H7 (cell line): ENCODE measurements around the gene PKNOX2. TPM values are rescaled to one million over a fixed set of nuclear protein-coding genes. Genes with fewer than 3 reads are reported as not detected.
A peak's percentile ranks its signal among the peaks of the same experiment; 100 is the strongest.

Experiments used
- DNase-seq: peaks from one replicate; pipeline ENCODE4 v3.0.0; 2012
- H3K27me3 ChIP-seq: 2 replicates; pipeline ENCODE4 v1.6.0; 2011; ENCODE audit warnings: mild to moderate bottlenecking, low read length; ENCODE audit not compliant: control insufficient read depth, insufficient read depth
- H3K36me3 ChIP-seq: replicated peaks from 2 replicates; pipeline ENCODE4 v1.5.1; 2011; ENCODE audit warnings: low read length; ENCODE audit not compliant: control insufficient read depth, insufficient read depth
- H3K4me3 ChIP-seq: 2 replicates; pipeline ENCODE4 v1.5.1; 2011; ENCODE audit warnings: low read depth, mild to moderate bottlenecking, control low read depth, low read length, moderate library complexity; ENCODE audit not compliant: insufficient read depth
- total RNA-seq: library from RNA; depleted of rRNA; stranded (reverse); fragments of >200 nt; shearing (Covaris generic); gene quantifications from 2 replicates; pipeline ENCODE4 v1.2.3, GENCODE V29; 2014

Gene PKNOX2
- total RNA-seq, 1 experiment from 2014 or later, result 1.6 TPM

DNA sequence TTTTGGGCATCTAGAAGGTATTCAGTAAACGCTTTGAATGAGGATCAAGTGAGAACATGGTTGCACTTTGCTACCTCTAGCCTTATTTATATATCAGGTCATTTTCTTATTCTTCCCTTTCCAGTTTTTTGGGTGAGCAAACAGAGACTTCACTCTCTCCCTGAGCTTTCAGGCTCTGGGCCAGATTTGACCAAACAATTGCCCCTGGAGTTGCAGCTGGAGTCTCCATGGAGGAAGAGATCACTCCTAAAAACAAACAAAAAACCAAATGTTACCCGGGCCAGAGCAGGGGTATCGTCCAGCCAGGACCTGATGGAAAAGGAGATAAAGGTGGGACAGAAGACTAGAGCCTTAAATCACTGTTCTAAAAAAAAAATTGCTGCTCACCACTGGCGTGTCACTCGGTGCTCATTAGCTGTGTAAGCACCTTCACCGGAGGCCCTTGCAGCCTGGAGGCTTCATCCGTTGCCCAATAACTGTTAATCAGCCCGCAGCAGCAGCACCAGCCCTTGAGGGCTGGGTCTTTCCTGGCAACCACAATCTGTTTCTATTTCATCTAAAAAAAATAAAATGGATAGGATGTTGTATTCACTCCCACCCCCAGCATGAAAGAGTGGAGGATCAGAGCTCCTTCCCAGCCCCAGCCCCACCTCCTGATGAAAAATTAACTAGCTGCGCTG is 125.0 kb downstream of the PKNOX2 start:
- no peak for DNase-seq
- H3K36me3 ChIP-seq, result no peaks in the 10 kb centered on the region
- H3K27me3 ChIP-seq, result no peaks in the 10 kb centered on the region
- H3K4me3 ChIP-seq, result no peak overlapping the region

DNA sequence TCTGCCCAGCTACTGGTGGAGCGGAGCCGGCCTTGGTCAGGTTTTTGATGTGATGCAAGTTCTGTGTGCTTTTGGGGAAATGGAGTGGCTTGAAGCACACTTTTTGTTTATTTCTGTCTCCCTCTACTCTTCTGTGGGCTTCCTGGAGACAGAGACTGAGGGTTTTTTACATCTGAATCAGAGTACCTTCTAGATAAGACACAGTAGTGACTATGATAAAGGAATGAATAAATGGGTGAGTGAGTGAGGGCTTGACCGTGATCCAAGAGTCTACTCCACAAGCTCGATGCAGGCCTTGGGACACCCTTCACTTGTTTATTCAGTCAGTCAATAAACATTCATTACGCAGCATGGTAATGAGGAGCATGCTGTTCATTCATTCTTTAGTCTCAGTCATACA is 125.7 kb downstream of the PKNOX2 start:
- no peaks in the 10 kb centered on the region for H3K36me3 ChIP-seq
- no peaks in the 10 kb centered on the region for H3K27me3 ChIP-seq
- DNase-seq, result no peak
- no peak overlapping the region for H3K4me3 ChIP-seq

DNA sequence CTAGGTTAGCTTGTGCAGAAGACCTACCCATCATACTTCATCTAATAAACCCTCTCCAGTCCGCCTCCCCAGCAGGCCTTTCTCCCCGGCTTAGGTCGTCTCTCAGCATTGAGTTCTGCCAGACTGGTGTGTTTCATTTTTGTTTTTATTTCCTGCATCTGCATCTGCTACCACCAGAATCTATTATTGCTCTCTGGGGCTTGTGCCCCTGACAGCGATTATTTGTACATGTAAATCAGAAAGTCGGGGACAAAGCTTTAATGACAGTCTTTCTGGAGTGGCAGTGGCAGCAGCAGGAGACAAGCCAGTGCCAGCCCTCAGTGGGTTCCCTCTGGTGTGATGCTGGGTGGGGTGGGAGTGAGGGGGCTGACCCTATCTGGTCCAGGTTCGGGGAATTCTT is 127.5 kb downstream of the PKNOX2 start:
- Histone ChIP-seq H3K27me3 (no peaks in the 10 kb centered on the region), H3K4me3 (no peak overlapping the region), H3K36me3 (no peaks in the 10 kb centered on the region)
- no peak for DNase-seq

DNA sequence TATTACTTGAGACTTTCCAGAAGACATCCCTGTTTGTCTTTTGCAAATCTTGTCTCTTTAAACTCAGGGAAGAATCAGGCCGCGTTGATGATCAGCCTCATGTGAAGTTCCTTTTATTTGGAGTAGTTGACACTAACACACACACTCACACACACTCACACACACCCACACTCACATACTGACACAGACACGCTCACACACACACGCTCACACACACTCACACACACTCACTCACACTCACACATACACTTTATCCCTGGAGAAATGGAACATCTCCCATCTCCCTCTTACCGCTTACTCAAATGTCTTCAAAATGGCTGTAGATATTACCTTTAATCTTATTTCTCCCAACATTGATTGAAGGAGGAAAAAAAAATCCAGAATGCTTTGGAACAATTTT is 129.0 kb downstream of the PKNOX2 start:
- no peak for DNase-seq
- Histone ChIP-seq H3K27me3 (no peaks in the 10 kb centered on the region), H3K36me3 (no peaks in the 10 kb centered on the region), H3K4me3 (no peak overlapping the region)

DNA sequence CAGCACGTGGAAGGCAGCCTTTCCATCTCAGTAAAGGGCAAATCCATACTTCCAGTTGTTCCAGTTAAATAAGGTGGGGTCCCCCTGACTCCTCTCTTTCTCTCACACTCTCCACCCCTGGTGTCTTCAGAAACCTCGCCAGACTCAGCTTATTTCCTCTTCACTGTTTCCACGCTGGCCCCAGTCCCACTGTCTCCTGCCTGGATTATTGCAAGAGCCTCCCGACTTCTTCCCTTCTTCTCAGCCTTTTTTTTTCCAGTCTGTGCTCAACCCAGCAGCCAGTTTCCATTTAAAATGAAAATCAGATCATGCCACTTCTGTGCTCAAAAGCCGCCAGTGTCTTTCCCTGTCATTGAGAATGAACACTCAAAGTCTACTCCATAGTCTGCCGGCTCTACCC is 131.4 kb downstream of the PKNOX2 start:
- no peak for DNase-seq
- no peaks in the 10 kb centered on the region for H3K36me3 ChIP-seq
- no peaks in the 10 kb centered on the region for H3K27me3 ChIP-seq
- H3K4me3 ChIP-seq, result no peak overlapping the region

DNA sequence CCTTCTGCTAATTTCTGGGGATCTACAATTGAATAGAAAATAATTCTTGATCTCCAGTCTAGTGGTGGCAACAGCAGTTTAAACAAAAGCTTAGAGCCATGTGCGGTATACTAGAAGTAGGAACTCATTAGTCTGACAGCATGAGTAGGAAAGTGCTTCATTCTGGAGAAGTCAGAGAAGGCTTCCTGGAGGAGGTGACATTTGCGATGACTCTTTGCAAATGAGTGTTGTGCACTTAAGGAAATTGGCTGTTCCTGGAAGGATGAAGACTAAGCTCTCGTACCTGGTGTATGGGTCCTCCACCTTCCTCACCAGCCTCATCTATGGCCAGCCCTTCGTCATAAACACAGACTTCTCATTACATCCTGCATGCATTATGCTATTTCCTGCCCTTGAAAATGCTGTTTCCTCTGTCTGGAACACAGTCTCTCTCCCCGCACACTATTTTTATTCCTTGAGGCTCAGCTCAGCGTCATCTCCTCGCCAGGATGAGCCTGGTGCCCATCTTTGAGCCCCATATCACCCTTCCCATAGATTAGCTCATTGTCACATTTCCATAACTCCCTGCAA is 132.9 kb downstream of the PKNOX2 start:
- DNase-seq, result no peak
- H3K4me3 ChIP-seq, result no peak overlapping the region
- H3K36me3 ChIP-seq, result no peaks in the 10 kb centered on the region
- H3K27me3 ChIP-seq, result no peaks in the 10 kb centered on the region

DNA sequence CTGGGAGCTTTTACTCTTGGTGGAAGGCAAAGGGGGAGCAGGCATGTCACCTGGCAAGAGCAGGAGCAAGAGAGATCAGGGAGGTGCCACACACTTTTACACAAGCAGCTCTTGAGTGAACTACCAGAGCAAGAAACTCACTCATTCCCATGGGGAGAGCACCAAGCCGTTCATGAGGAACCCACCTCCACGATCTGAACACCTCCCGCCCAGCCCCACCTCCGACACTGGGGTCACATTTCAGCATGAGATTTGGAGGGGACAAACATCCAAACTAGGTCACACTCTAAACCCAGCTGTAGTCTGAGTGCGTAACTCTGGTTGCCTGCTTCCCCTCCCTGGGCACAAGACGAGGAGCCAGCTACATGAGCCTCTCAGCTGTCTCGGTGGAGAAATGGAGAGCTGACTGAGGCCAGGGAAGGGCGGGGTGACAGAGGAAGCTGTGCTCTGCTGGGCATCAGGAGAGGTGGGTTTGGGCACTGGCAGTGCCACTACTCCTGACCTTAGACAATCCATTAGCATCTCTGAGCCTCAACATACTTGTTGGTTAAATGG is 134.6 kb downstream of the PKNOX2 start:
- H3K4me3 ChIP-seq, result no peak overlapping the region
- no peak for DNase-seq
- H3K27me3 ChIP-seq, result no peaks in the 10 kb centered on the region
- no peaks in the 10 kb centered on the region for H3K36me3 ChIP-seq

DNA sequence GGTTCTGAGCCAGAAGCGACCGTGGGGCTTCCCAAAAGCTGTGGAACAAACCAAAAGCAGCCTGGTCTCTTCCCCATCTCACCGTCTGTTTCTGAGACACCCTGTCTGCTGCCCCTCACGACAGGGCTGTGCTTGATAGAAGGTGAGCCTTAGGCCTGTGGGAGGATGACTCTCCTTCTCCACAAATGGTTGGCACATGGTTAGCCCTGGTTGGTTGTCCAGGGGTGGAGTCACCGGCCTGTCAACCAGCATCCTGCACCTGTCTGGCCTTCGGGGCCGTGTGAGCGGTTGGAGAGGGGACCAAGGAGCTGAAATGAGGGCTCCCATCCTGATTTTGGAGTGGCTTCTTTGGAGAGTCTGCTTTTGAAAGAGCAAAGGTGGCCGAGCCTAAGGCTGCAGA is 135.3 kb downstream of the PKNOX2 start:
- no peak for DNase-seq
- Histone ChIP-seq H3K27me3 (no peaks in the 10 kb centered on the region), H3K36me3 (no peaks in the 10 kb centered on the region), H3K4me3 (no peak overlapping the region)

DNA sequence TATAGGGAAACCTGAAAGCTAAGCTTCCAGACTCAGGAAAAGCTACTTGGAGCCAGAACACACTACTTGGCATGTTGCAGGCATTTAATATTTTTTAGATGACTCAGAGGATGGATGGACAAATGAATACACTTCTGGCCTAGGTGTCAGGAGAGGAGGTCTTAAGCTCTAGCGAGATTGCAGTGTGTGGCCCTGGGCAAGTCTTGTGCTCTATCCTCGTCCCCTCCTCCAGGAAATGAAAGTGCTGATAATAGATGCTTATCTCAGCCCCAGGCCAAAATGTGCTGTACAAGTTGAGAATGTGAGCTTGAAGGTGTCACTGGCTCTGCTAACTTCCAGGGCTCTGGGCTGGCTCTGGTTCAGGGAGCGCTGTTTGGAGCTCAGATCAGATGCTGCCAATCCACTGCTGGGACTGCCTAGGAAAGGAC is 136.3 kb downstream of the PKNOX2 start:
- H3K36me3 ChIP-seq, result no peaks in the 10 kb centered on the region
- no peak overlapping the region for H3K4me3 ChIP-seq
- no peak for DNase-seq
- no peaks in the 10 kb centered on the region for H3K27me3 ChIP-seq

DNA sequence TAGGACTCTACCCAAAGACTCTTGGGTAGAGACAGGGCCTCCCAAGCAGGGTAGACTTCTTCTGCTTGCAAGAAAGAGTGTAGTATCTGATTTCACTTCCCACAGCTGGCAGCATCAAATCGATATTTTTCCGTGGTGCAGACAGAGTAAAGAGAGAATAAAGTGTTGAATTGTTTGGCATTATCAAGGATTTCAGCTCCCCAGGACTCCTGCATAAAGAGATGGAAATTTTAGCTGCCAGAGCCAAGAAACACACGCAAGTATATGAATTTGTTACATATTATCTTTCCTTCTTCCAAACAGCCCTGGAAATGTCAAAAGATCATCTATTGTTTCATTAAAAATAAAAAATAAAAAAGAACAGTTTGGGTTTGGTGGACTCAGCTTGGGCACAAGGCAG is 136.8 kb downstream of the PKNOX2 start:
- Histone ChIP-seq H3K36me3 (no peaks in the 10 kb centered on the region), H3K4me3 (no peak overlapping the region), H3K27me3 (no peaks in the 10 kb centered on the region)
- no peak for DNase-seq

GRCh38 chr11:125303186-125303585 is 138.6 kb downstream of the PKNOX2 start:
- Histone ChIP-seq H3K4me3 (no peak overlapping the region), H3K36me3 (no peaks in the 10 kb centered on the region), H3K27me3 (no peaks in the 10 kb centered on the region)
- DNase-seq, result no peak

- DNase-seq, result no peak
- H3K27me3 ChIP-seq, result no peaks in the 10 kb centered on the region
Measured at GRCh38 chr11:125303694-125304093, 139.1 kb downstream of the PKNOX2 start.

GRCh38 chr11:125304136-125304535 is 139.6 kb downstream of the PKNOX2 start:
- Histone ChIP-seq H3K36me3 (no peaks in the 10 kb centered on the region), H3K4me3 (no peak overlapping the region), H3K27me3 (no peaks in the 10 kb centered on the region)
- DNase-seq, result no peak

More at GRCh38 chr11:125303694-125304093, 139.1 kb downstream of the PKNOX2 start:
- Histone ChIP-seq H3K36me3 (no peaks in the 10 kb centered on the region), H3K4me3 (no peak overlapping the region)

DNA sequence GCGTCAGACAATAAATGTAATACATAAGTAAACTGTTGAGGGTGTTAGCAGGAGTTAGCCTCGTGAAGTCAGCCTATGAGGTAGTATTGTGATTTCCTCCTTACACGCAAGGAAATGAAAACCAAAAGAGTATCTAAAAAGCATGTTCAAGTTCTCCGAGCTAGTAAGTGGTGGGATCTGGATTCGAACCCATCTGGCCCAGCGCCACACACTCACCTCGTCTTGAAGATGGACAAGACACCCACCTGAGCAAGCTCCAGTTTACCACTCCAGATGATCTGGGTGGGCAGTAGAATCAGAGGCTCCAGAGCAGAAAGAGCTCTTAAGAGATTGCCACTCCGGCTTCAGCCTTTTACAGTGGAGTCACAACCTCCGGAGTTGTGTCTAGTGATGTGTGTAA is 140.3 kb downstream of the PKNOX2 start:
- DNase-seq, result no peak
- H3K36me3 ChIP-seq, result no peaks in the 10 kb centered on the region
- no peaks in the 10 kb centered on the region for H3K27me3 ChIP-seq
- H3K4me3 ChIP-seq, result no peak overlapping the region

DNA sequence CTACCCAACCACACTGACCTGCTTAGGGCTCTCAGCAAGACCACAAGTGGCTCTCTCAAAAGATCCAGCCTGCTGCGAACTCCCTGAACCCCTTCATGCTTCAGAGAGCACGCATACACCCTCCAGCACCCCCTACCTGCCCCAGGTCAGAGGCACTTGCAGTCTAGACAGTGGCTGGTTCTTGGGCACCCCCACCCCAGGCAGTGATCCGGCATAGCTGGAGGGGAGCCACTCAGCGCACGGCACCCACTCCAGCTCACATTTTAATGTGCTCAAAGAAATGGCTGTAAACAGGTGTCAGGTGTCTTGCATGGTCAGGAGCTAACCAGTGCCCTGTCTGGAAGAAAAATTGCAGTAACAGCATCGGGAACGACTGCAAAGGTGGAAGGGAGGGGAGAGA is 140.8 kb downstream of the PKNOX2 start:
- peak; percentile 55 for DNase-seq
- Histone ChIP-seq H3K36me3 (no peaks in the 10 kb centered on the region), H3K27me3 (no peaks in the 10 kb centered on the region), H3K4me3 (no peak overlapping the region)
